ENCODE results near the gene DLG2.

DNA sequence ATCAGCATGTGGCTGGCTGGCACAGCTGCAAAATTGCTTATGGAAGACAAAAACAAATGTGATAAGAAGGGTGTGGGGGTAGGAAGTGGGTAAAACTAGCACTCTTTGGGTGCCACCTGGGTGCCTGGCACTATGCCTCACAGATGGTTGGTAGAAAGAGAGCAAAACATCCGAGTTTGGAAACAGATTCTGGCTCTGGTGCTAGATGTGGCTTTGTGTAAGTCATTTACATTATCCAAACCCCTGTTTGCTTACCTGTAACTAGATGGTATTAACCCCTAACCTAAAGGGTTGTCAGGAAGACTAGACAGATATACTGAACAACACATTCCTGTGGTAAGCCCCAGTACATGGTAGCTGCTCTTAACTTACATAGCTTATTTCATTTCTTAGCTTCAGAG, 905.6 kb downstream of the DLG2 start:
- TF ChIP-seq, protein P1, sequence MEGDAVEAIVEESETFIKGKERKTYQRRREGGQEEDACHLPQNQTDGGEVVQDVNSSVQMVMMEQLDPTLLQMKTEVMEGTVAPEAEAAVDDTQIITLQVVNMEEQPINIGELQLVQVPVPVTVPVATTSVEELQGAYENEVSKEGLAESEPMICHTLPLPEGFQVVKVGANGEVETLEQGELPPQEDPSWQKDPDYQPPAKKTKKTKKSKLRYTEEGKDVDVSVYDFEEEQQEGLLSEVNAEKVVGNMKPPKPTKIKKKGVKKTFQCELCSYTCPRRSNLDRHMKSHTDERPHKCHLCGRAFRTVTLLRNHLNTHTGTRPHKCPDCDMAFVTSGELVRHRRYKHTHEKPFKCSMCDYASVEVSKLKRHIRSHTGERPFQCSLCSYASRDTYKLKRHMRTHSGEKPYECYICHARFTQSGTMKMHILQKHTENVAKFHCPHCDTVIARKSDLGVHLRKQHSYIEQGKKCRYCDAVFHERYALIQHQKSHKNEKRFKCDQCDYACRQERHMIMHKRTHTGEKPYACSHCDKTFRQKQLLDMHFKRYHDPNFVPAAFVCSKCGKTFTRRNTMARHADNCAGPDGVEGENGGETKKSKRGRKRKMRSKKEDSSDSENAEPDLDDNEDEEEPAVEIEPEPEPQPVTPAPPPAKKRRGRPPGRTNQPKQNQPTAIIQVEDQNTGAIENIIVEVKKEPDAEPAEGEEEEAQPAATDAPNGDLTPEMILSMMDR (IDR thresholded peaks at IDR 0.05) = no peak
- TF ChIP-seq EP300 (IDR thresholded peaks at IDR 0.05) = no peak
